Sigmoid colon (tissue), 7 donors: ENCODE results near the gene IL6R. TPM values are rescaled to one million over a fixed set of nuclear protein-coding genes. Genes with fewer than 3 reads are reported as not detected.
A peak's percentile ranks its signal among the peaks of the same experiment; 100 is the strongest.

ENCODE experiments used
- DNase-seq: peaks from one replicate; pipeline ENCODE4 v3.0.0-alpha.2; 2019
- H3K27ac ChIP-seq, 4 donors: fragments of 200-600 bp; sonication (generic); one replicate each; pipeline ENCODE4 v1.5.1; 2016 to 2019; ENCODE audit warnings: mild to moderate bottlenecking in 1 of 4
- H3K27me3 ChIP-seq, 3 donors: fragments of 200-600 bp; sonication (generic); one replicate each; pipeline ENCODE4 v1.5.1; 2019; ENCODE audit warnings: mild to moderate bottlenecking in 1 of 3
- H3K36me3 ChIP-seq, 4 donors: fragments of 200-600 bp; sonication (generic); one replicate each; pipeline ENCODE4 v1.5.1; 2016 to 2019
- H3K4me1 ChIP-seq, 4 donors: fragments of 200-600 bp; sonication (generic); one replicate each; pipeline ENCODE4 v1.5.1; 2017 to 2019
- H3K4me3 ChIP-seq, 4 donors: fragments of 200-600 bp; sonication (generic); one replicate each; pipeline ENCODE4 v1.5.1; 2017 to 2019; ENCODE audit warnings: mild to moderate bottlenecking in 2 of 4, moderate library complexity in 1 of 4
- H3K9me3 ChIP-seq, 4 donors: fragments of 200-600 bp in 3 of 4; sonication (generic) in 3 of 4; one replicate each; pipeline versions ENCODE4 v1.5.1 to v1.6.1; 2013 to 2019
- EP300 ChIP-seq, 4 donors: sonication (generic); formaldehyde crosslinking; IDR thresholded peaks; one replicate each; pipeline ENCODE4 v1.6.1; 2017; ENCODE audit warnings: antibody characterized with exemption in 4 of 4
- POLR2A ChIP-seq, 2 donors: fragments of 450-650 bp; IDR thresholded peaks; one replicate each; pipeline ENCODE4 v1.6.1; 2016; ENCODE audit warnings: antibody characterized with exemption in 2 of 2, mild to moderate bottlenecking in 2 of 2, moderate library complexity in 2 of 2
- POLR2AphosphoS5 ChIP-seq, 4 donors: sonication (generic); formaldehyde crosslinking; IDR thresholded peaks; one replicate each; pipeline ENCODE4 v1.6.1; 2017; ENCODE audit warnings: antibody characterized with exemption in 4 of 4
- WGBS, 2 donors: extraction: QIAGEN DNeasy Blood & Tissue Kit; methylation state at CpG; one replicate each; pipeline ENCODE4 v1.1.7; 2013; 5-methylcytosine and 5-hydroxymethylcytosine counted together
- intact Hi-C: fragments of 100-400 bp; cut with DNase I; formaldehyde crosslinking; loops from one replicate; pipeline ENCODE4 v1.15.1; 2023
- polyA plus RNA-seq, 3 donors: library from polyadenylated mRNA; stranded (reverse); fragments of 200-250 nt; gene quantifications; one replicate each; pipeline ENCODE4 v1.2.3, GENCODE V29; 2013
- total RNA-seq, 4 donors: library from RNA; depleted of rRNA; stranded (reverse); fragments of >200 nt; gene quantifications; one replicate each; pipeline ENCODE4 v1.1.0, GENCODE V29; 2016
- TF ChIP-seq, protein P1 (sequence below), 4 experiments: fragments of 450-650 bp in 3 of 4; fragments of 200-600 bp in 1 of 4; IDR thresholded peaks; one replicate each; pipeline ENCODE4 v1.5.1; 2016 to 2019; ENCODE audit warnings: antibody characterized with exemption in 4 of 4, mild to moderate bottlenecking in 3 of 4, moderate library complexity in 2 of 4
- donor health status: healthy with polysubstance abuse.
- donor health status: Bipolar disorder and iron deficiency.
- donor health status: healthy.

IL6R gene
- total and polyA plus RNA-seq, 7 donors: 3.0 to 40.2 (median 22.9) TPM

DNA sequence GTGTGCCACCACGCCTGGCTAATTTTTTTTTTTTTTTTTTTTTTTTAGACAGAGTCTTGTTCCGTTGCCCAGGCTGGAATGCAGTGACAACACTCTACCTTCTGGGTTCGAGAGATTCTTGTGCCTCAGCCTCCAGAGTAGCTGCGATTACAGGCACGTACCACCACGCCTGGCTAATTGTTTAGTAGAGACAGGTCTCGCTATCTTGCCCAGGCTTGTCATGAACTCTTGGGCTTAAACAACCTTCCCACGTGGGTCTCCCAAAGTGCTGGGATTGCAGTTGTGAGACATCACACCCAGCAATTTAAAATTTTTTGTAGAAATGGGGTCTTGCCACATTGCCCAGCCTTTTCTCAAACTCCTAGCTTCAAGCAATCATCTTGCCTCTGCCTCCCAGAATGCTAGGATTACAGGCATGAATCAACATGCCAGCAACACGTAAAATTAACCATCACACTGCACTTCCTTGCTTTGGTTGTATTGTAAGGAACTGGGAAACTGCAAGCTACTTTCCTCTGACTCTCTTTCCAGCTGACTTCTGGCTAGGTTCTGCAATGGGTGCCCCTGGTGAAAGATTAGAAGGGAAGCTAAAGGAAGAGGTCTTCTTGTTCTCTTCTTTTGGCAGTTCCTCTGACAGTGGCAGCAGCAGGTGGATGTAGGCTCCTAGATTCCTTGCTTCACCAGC lies 13.9 kb upstream of the IL6R start:
- Histone ChIP-seq H3K9me3 (no peaks in the 10 kb centered on the region), H3K4me1 (no peaks in the 10 kb centered on the region), H3K27me3 (no peaks in the 10 kb centered on the region), H3K4me3 (no peak overlapping the region), H3K36me3 (no peaks in the 10 kb centered on the region), H3K27ac (no peak overlapping the region)
- DNase-seq: peak; percentile 21
- 88 to 89% methylated on average over 9 of the region's 9 CpGs for WGBS, 2 donors
- intact Hi-C loops: no loop called here
- TF ChIP-seq EP300 (IDR thresholded peaks at IDR 0.05) (no peak), POLR2AphosphoS5 (IDR thresholded peaks at IDR 0.05) (no peak), POLR2A (IDR thresholded peaks at IDR 0.05) (no peak)
- TF ChIP-seq, protein P1, sequence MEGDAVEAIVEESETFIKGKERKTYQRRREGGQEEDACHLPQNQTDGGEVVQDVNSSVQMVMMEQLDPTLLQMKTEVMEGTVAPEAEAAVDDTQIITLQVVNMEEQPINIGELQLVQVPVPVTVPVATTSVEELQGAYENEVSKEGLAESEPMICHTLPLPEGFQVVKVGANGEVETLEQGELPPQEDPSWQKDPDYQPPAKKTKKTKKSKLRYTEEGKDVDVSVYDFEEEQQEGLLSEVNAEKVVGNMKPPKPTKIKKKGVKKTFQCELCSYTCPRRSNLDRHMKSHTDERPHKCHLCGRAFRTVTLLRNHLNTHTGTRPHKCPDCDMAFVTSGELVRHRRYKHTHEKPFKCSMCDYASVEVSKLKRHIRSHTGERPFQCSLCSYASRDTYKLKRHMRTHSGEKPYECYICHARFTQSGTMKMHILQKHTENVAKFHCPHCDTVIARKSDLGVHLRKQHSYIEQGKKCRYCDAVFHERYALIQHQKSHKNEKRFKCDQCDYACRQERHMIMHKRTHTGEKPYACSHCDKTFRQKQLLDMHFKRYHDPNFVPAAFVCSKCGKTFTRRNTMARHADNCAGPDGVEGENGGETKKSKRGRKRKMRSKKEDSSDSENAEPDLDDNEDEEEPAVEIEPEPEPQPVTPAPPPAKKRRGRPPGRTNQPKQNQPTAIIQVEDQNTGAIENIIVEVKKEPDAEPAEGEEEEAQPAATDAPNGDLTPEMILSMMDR (IDR thresholded peaks at IDR 0.05): no peak

DNA sequence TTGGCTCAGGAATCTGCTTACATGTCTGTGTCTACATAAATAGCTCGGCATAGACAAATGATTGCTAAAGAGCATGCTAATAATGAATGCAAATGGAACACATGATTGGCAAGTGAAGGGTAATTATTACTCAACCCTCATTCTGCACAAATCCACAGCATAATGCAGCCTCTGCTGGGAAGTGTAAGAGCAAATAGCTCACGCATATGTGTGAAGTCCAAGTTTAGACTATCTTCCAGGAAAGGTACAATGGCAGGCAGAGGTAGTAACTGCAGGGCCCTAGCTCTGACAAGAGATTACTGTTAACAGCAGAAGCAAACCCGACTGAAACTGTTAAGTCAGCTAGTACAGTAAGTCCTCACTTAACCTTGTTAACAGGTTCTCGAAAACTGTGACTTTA lies 7.0 kb upstream of the IL6R start:
- Histone ChIP-seq H3K36me3 (no peaks in the 10 kb centered on the region), H3K27me3 (no peaks in the 10 kb centered on the region), H3K4me1 (no peaks in the 10 kb centered on the region), H3K27ac (no peak overlapping the region), H3K4me3 (no peak overlapping the region), H3K9me3 (no peaks in the 10 kb centered on the region)
- TF ChIP-seq POLR2A (IDR thresholded peaks at IDR 0.05) (no peak), EP300 (IDR thresholded peaks at IDR 0.05) (no peak), POLR2AphosphoS5 (IDR thresholded peaks at IDR 0.05) (no peak)
- TF ChIP-seq, protein P1 (IDR thresholded peaks at IDR 0.05): no peak
- DNase-seq: peak; percentile 1
- intact Hi-C loops: loop anchor here (5.0 kb wide), 1 partner anchor 149 kb away; no protein-coding TSS in a partner anchor
- 75 to 76% methylated on average over 4 of the region's 4 CpGs for WGBS, 2 donors

DNA sequence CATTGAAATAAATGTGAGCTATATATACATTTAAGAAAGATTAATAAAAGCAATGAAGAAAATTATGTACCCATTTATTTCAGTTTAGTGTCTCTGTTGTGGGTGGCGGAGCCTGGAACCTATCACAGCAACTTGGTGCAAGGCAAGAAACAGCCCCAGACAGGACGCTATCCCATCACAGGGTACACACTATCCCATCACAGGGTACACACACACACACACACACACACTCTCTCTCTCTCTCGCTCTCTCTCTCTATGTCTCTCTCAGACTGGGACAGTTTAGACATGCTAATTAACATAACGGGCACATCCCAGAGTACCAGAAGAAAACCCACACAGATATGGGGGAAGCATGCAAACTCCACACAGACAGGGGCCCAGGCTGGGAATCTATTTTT lies 6.5 kb upstream of the IL6R start:
- Histone ChIP-seq H3K9me3 (no peaks in the 10 kb centered on the region), H3K27me3 (no peaks in the 10 kb centered on the region), H3K4me1 (no peaks in the 10 kb centered on the region), H3K27ac (no peak overlapping the region), H3K4me3 (no peak overlapping the region), H3K36me3 (no peaks in the 10 kb centered on the region)
- WGBS, 2 donors: 93 to 94% methylated on average over 4 of the region's 4 CpGs
- intact Hi-C loops: loop anchor here (5.0 kb wide), 1 partner anchor 149 kb away; no protein-coding TSS in a partner anchor
- peak; percentile 18 for DNase-seq
- TF ChIP-seq EP300 (IDR thresholded peaks at IDR 0.05) (no peak), POLR2A (IDR thresholded peaks at IDR 0.05) (no peak), POLR2AphosphoS5 (IDR thresholded peaks at IDR 0.05) (no peak)
- TF ChIP-seq, protein P1 (IDR thresholded peaks at IDR 0.05): no peak

DNA sequence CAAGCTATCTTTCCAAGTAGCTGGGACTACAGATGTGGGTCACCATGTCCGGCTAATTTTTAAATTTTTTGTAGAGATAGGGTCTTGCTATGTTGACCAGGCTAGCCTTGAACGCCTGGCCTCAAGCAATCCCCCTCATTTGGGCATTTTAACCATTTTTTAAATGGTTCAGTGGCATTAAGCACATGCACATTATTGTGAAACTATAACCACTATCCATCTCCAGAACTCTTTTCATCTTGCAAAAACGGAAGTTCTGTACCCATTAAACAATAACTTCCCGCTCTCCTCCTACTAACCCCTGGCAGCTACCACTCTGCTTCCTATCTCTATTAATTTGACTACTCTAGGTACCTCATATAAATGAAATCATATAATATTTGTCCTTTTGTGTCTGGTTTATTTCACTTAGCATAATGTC lies 4.8 kb upstream of the IL6R start:
- 78 to 84% methylated on average over 4 of the region's 4 CpGs for WGBS, 2 donors
- intact Hi-C loops: loop anchor here (5.0 kb wide), 1 partner anchor 68 kb away; no protein-coding TSS in a partner anchor
- Histone ChIP-seq H3K27me3 (no peaks in the 10 kb centered on the region), H3K4me3 (no peak overlapping the region), H3K36me3 (no peaks in the 10 kb centered on the region), H3K4me1 (peaks cover 0 to 9% (median 6%) of the 10 kb centered on the region in 4 donors), H3K27ac (no peak overlapping the region), H3K9me3 (no peaks in the 10 kb centered on the region)
- no peak for TF ChIP-seq EP300 (IDR thresholded peaks at IDR 0.05)
- peak; percentile 2 for DNase-seq

GRCh38 chr1:154402409-154402921 lies 2.7 kb upstream of the IL6R start:
- Histone ChIP-seq H3K27ac (no peak overlapping the region), H3K4me3 (no peak overlapping the region), H3K9me3 (no peaks in the 10 kb centered on the region), H3K27me3 (no peaks in the 10 kb centered on the region), H3K36me3 (no peaks in the 10 kb centered on the region), H3K4me1 (peaks cover 0 to 20% (median 17%) of the 10 kb centered on the region in 4 donors)
- intact Hi-C loops: loop anchor here (5.0 kb wide), 1 partner anchor 70 kb away; no protein-coding TSS in a partner anchor
- peak; percentile 62 for DNase-seq
- WGBS, 2 donors: 89 to 94% methylated on average over 4 of the region's 4 CpGs
- TF ChIP-seq, protein P1 (IDR thresholded peaks at IDR 0.05): no peak
- TF ChIP-seq POLR2AphosphoS5 (IDR thresholded peaks at IDR 0.05) (no peak), POLR2A (IDR thresholded peaks at IDR 0.05) (no peak), EP300 (IDR thresholded peaks at IDR 0.05) (no peak)
